Hematopoietic multipotent progenitor cell treated with erythropoietin and hydrocortisone succinate and interleukin-3 and kit ligand, for 4 days (in vitro differentiated cells): Measurements from ENCODE around the gene C2CD5.
"Not testable (repeated sequence)": the region's sequence is repeated elsewhere in the genome, so short reads cannot be mapped to it uniquely, and the experiment has no call there.

Experiments used
- DNase-seq: peaks from one replicate; pipeline ENCODE4 v3.0.0-alpha.2; 2015

C2CD5 gene

DNA sequence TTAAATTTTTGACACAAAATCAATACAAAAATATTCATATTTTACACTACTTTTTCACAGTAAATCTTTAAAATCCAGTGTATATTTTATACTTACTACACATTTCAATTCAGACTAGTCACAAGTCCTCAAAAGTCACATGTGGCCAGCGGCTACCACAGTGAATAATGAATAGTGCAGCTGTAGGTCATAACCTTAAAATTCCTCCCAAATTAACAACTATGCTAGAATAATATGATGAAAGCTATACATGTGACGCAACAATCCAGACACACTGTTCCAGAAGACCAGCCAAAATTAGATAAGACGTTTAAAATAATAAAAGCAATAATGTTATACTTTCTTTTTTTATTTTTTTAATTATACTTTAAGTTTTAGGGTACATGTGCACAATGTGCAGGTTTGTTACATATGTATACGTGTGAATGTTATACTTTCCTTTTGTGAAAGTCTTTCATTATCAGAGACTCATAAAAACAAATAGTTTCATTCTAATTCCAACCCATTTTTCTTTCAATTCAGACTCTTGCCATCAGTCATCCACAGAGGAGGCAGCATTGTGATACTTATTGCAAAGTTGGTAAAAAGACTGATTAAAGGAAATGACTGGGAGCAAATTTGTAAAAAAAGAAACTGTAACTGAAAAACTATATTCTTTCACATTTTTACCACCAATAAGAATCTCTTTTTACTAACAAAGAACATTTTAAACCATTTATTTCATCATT, 67.0 kb downstream of the C2CD5 start:
- no peak for DNase-seq

DNA sequence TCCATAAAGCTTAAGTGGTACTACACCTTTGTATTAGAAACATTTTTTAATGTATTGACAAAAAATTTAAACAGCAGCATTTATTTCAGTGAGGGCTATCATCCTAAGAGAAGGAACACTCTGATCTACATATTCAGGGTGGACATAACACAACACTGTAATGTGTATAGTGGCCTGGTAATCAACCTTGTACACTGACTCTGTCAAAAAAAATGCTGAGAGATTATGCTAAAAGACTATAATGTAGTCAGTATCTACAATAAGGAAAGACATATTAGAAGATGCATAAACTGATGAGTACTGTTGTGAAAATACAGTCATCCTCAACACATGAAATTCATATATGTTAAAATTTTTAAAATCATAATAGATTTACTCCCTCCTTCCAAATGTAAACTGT, 68.2 kb downstream of the C2CD5 start:
- DNase-seq, result no peak

DNA sequence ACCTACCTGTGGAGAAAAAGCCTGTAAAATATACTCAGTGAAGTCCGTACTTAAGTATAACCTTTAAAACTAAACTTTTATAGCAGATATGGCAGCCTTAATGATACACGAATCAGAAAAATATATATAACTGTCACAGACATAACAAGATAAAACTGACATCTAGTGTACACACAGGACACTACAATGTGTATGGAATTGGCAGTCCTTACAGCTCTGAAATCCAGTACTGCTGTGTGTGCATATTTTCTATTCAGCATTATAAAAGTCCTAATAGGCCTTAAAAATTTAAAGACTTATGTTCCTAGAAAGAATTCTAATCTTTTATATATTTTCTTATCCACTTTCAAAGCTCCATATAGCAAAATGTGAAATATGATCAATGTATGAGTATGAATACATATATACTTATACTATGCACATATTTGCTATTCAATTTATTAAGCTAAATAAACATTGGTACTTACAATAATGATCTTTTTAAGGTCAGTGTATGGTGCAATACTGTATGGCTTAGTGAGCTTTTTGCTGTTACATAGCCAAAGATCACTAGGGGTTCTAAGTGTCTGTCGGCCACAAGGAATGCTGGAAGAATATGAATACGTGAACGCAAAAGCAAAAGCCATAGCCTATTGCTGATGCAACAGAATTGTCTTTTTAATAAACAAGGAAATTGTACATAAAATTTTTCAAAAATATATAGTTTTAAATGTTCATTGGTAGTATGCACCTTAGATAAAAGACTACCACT, 69.2 kb downstream of the C2CD5 start:
- no peak for DNase-seq

DNA sequence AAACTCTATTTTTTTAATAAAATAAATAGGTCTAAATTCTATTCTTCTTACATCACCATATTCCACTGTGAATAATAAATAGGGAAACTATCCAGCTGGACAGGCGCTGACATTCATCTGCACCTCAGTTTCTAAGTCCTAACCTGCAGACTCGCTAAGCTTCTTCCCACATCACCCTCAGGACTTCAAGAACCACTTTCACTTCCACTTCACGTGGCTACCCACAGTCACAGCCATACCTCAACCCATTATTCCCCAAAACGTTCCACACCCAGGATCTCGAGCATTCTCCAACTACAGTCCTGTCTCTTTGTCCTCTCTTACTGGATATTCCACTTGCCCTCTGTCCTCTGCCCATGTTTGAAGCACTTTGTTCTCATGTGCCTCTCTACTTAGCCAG, 71.1 kb downstream of the C2CD5 start:
- DNase-seq, result no peak

DNA sequence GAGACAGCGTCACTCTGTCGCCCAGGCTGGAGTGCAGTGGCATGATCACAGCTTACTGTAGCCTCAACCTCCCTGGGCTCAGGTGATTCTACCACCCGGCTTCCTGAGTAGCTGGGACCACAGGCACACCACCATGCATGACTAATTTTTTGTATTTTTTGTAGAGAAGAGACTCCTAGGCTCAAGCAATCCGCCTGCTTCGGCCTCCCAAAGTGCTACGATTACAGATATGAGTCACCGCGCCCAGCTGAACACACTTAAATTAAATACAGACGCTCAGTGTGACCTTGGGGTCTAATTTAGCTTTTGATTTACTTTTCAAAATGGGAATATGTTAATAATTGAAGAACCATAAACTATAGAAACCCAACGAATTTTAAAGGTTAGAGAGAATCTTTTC, 77.2 kb downstream of the C2CD5 start:
- no peak for DNase-seq

DNA sequence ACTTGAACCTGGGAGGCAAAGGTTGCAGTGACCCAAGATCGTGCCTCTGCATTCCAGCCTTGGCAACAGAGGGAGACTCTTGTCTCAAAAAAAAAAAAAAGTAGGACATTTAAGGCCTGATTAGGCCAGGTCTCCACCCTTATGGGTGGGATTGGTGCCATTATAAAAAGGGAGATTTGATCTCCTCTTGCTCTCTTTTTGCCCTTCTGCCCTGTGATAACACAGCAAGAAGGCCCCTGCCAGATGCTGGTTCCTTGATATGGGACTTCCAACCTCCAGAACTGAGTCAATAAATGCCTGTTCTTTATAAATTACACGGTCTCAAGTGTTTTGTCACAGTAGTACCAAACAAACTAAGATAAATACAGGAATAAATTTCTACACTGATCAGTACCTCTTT, 81.0 kb downstream of the C2CD5 start:
- DNase-seq, result peak; percentile 55

DNA sequence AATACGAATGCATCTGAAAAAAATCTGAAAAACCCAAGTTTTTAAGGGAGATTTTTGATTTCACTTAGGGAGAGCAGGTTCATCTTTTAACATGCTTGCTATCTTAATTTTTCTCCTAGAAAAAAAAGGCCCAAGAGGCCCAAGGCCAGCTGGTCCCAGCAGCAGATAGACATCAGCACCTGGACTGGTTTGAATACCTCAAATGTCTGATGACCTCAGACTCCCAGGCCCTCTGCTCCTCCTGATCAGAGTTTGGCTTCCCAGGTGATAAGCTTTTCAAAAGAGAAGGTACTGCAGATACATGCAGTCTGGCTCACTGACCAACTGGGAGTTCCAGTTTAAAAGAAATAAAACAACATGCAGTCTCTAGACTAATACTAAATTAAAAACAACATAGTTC, 82.6 kb downstream of the C2CD5 start:
- DNase-seq, result no peak

DNA sequence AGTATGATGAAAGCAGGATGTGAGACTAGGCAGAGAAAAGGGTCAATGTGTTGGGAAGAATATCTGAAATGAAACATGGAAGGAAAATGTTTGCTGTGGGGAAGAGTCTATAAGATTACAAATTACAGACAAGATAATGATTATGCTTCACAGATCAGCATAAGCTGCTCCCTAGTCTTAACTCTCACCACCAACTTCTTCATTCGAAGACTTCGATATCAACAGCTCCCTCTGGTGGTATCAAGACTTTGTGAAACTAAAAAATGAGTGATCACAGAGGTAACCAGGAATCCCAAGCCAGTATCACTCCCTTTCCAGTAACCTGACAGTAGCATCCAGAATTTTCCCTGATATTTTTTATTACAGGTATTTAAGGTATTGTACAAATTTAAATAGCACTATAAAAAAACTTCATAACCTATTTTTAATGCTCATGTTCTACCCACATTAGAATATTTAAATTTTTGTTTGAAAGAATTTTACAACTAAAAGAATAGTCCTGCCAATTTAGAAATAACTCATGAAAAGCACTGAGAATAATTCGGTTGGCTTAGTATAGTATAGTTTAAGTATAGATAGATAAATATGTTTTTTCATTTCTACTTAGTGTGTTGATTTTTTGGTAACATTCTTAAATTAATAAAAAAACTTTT, 84.4 kb downstream of the C2CD5 start:
- peak; percentile 87 for DNase-seq

DNA sequence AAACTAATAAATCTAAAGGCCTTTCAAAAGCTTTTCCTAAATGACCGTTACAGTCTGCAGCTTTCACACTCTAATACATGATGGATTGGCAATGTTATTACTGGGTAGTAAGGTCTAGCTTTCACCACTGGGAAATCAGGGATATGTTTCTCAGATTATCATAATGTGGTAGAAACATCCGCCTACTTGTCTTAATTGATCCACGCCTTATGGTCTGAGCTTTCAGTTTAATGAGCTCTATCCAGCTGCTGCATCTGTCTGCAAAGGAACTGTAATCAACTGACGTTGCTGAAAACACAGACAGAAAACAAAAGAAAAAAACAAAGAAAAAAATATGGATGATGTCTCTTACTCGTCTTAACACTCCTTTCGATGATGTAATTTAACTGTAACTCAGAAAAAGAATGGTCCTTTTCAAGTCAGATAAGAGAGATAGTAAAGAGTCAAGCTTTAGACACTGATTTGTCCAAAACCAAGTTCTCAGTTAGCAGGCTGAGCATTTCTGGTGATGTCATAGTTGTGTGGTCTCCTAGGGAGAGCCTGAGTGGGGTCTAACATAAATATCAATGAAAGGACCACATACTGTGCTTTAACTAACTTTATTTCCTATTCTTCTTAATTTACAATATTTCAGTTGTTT, 85.9 kb downstream of the C2CD5 start:
- no peak for DNase-seq

DNA sequence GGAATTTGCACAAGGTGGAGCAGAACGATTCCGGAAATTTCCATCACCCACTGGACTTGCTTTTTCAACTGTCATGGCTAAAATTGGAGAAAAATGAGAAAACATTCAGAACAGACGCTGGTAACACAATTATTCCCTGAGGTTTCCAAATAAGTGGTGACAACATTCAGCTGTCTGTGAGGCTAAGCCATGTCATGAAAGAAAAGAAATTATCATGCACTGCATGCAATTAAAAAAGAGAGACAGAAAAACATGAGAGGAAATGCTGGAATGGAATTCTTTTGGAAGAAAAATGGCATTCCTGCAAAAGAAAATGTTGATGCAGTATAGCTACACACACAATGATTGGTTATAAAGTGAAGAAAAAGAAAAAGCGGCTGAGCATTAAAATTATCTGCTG, 87.3 kb downstream of the C2CD5 start:
- DNase-seq, result no peak

DNA sequence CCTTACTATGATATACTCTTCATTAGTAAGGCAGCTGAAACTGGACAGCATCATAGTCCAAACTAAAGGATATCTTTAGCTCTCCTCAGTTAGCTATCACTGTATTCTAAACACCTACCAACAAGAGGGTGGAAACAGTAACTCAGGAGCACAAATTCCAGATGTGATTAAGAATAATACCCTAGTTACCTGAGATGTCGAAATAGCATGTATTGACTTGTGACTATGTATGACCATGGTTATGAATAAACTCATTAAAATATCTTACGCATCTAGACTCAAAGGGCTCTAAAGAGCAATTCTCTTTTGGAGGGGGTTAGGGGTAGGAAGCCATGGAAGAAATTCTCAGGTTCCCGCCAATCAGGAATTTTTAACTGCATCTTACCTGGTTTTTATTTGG, 90.8 kb downstream of the C2CD5 start:
- no peak for DNase-seq

DNA sequence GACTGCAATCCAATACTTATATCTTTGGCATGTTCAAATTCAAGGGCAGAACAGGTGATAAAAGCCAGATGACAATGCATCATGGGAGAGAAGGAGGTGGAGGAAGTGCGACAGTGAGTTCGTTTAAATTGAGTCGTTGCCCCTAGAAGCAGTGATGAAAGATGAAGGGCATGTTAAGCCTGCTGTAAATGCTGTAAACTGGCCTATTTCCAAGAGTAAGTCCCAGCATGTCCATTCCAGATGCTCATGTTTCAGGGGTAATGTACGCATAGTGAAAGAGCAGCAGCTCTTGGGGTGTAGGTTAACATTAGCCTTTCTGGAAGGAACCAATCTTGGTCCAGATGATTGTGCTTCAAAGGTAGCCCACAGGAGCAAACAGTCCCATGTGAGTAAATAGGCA, 97.1 kb downstream of the C2CD5 start:
- no peak for DNase-seq

DNA sequence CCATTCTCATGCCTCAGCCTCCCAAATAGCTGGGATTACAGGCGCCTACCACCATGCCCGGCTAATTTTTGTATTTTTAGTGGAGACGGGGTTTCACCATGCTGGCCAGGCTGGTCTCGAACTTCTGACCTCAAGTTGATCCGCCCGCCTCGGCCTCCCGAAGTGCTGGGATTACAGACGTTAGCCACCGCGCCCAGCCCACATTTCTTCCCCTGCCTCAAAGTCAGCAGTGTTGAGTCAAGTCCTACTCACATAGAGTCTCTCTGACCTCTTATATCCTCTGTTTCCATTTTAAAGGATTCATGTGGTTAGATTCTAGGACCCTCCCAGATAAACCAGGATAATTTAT, 100.1 kb downstream of the C2CD5 start:
- DNase-seq, result not testable (repeated sequence)

DNA sequence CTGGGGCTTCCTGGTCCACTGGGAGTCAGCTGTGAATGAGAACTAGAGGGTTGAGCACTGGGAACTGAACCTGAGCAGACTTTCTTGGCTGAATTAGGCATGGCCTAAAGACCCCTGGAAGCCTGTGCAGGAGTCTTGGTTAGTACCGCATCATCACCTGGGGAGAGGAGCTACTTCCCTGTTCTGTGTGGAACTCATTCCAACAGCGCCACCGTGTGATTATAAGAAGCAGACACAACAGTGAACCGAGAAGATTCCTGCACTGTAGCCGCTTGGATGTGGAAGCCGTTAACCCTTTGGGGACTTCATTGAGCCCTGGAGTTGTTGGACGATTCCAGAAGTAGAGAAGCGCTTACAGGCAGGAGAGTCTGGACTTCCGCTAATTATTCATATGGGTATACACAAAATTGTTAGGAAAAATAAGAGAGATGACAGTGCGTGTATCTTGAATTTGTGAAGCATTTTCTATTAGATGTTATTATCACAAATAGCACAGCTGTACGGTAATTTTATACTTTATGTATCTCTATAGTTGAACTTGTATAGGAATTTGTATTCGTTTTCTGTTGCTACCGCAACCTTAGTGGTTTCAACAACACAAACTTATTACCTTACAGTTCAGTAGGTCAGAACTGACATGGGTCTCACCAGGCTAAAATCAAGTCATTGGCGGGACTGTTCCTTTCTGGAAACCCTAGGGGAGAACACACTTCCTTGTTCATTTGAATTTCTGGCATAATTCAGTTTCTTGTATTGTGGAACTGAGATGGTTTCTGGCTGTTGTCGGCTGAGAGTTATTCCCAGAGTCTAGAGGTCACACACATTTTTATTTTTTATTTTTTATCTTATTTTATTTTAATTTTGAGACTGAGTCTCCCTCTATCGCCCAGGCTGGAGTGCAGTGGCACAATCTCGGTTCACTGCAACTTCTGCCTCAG, 100.7 kb downstream of the C2CD5 start:
- DNase-seq, result peak; percentile 91

DNA sequence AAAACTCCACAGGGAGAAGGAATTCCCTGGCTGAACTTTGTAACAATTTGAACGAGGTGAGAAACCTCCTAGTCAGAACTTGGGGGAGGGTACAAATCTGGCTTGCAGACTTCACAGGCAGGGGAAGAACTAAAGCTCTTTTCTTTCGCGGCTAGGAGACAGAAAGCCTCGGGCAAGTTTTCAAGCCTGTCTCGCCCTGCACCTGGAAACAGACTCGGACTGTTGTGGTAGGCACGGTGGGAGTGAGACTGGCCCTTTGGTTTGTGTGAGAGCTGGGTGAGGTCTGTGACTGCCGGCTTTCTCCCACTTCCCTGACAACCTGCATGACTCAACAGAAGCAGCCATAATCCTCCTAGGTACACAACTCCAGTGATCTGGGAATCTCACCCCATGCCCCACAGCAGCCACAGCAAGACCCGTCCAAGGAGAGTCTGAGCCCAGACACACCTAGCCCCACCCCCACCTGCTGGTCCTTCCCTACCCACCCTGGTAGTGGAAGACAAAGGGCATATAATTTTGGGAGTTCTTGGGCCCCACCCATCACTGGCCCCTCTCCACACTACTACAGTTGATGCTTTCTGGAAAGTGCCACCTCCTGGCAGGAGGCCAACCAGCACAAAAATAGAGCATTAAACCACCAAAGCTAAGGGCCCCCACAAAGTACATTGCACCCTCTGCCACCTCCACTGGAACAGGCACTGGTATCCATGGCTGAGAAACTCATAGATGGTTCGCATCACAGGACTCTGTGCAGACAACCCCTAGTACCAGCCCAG, 107.1 kb downstream of the C2CD5 start:
- no peak for DNase-seq

DNA sequence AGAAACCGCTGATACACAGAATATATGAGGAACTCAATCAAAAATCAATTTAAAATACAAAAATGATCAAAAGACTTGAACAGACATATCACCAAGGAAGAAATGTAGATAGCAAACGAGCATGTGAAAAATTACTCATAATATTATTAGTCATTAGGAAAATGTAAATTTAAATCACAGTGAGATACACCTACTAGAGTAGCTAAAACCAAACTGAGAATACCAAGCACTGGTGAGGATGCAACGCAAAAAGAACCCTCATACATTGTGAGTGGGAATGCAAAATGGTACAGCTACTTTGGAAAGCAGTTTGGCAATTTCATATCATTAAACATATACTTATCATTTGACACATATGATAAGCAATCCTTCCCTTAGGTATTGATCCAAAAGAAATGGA, 108.8 kb downstream of the C2CD5 start:
- no peak for DNase-seq

DNA sequence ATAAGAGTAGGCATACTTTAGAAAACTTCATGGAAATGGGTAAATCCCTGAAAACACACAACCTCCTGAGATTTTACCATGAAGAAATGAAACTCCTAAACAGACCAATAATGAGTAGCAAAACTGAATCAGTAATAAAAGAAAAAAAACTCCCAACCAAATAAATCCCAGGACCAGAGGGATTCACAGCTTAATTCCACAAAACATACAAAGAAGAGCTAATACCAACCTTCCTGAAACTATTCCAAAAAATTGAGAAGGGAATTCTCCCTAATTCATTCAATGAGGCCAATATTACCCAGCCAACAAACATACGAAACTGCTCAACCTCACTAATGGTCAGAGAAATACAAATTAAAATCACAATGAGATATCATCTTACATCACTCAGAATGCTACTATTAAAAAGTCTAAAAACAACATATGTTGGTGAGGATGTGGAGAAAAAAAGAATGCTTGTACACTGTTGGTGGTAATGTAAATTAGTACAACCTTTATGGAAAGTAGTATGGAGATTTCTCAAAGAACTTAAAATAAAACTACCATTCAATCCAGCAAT, 112.6 kb downstream of the C2CD5 start:
- DNase-seq, result no peak

DNA sequence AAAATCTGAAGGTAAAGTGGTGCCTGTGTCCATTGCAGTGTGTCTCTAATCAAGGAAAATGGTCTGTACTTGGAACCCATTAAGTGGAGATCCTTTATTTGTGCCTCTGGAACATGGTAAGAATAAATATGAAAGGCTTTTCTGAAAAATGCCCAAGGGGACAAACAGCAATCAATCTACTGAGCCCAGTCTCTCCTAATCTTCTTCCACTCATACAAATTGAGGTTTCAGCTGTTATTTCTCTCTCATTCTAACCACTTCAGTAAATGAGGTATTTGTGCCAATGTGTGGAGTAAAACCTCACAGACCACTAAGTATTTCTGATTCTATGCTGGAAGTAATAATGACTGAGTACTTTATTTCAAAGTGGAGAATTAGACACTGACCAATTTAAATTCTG, 127.5 kb downstream of the C2CD5 start:
- no peak for DNase-seq

DNA sequence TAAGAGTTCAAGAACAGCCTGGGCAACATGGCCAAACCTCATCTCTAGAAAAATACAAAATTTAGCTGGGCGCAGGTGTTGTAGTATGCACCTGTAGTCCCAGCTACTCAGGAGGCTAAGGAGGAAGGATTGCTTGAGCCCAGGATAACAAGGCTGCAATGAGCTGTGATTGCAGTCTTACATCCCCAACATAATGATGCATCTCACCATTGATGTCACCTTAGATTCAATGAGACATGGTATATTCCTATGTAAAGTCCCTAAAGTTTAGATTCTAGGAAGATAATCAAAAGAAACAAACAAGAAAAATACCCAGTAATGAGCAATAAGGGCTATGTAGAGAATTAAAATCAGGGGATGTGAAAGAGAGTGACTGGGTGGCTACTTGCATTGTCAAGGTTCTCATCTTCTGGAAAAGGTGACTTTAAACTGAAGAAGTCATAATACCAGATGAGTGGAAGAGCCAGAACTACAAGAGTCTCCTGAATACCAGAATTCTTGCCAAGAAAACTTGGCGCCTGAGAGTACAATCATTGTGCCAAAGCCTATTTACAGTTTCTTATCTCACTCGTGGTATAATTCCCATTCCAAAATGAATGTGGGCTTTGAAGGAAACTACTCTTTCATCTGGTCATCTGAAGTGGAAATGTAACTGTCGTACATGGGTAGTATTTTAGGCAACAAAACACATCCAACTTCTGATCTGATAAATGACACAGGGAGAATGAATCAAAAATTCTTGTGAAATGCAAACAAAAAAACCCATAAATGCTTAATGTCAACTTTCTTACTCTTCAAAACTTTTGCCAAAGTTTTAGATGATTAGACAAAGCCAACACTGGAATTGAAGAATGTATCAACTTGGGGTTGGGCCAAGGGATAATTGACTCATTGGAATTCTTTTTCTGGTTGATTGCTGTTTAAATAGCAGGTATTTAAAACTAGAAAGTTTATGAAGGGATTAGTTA, 128.7 kb downstream of the C2CD5 start:
- no peak for DNase-seq

DNA sequence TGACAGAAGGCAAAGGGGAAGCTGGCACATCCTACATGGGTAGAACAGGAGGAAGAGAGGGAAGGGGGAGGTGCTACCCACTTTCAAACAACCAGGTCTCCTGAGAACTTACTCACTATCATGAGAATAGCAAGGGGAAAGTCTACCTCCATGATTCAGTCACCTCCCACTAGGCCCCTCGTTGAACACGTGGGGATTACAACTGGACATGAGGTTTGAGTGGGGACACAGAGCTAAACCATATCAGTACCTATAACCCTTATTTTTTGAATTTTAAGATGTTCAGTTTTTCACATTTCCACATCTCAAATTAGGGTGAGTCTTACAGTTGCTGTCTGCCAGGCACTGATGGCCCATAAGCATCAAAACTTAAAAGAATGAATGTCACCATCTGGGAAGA, 129.6 kb downstream of the C2CD5 start:
- DNase-seq, result no peak
